Left lung (tissue), 10 donors: ENCODE data around the gene KNSTRN. TPM values are rescaled to one million over a fixed set of nuclear protein-coding genes. Genes with fewer than 3 reads are reported as not detected.

Source experiments
- ATAC-seq: fragments of 200-7000 bp; cut with Tn5 transposase; one replicate; pipeline ENCODE4 v1.9.1; 2020; ENCODE audit warnings: moderate library complexity
- DNase-seq, 4 donors: peaks; one replicate each; pipeline ENCODE4 v3.0.0-alpha.2; 2013 to 2020
- H3K27ac ChIP-seq, 2 donors: fragments of 200-600 bp; sonication (generic) in 1 of 2; one replicate each; pipeline versions ENCODE4 v1.5.0 to v1.8.0; 2020 to 2021
- H3K27me3 ChIP-seq, 2 donors: fragments of 200-600 bp; sonication (generic) in 1 of 2; one replicate each; pipeline versions ENCODE4 v1.5.0 to v1.8.0; 2020 to 2021
- H3K36me3 ChIP-seq, 2 donors: fragments of 200-600 bp; sonication (generic) in 1 of 2; one replicate each; pipeline versions ENCODE4 v1.5.0 to v1.8.0; 2020 to 2021
- H3K4me1 ChIP-seq, 2 donors: fragments of 200-600 bp; one replicate each; pipeline ENCODE4 v1.8.0; 2021
- H3K4me3 ChIP-seq, 2 donors: fragments of 200-600 bp; sonication (generic) in 1 of 2; one replicate each; pipeline versions ENCODE4 v1.5.0 to v1.8.0; 2020 to 2021; ENCODE audit warnings: mild to moderate bottlenecking in 1 of 2
- H3K9me3 ChIP-seq, 2 donors: fragments of 200-600 bp; sonication (generic) in 1 of 2; one replicate each; pipeline versions ENCODE4 v1.5.0 to v1.8.0; 2020 to 2021
- CTCF ChIP-seq, 2 donors: fragments of 200-600 bp; sonication (generic) in 1 of 2; IDR thresholded peaks; one replicate each; pipeline versions ENCODE4 v1.5.0 to v1.8.0; 2021; ENCODE audit warnings: antibody characterized with exemption in 2 of 2
- intact Hi-C, 2 donors: fragments of 100-400 bp; cut with DNase I; formaldehyde crosslinking; loops; one replicate each; pipeline versions ENCODE4 v1.11.2 to v1.14.2; 2022
- polyA plus RNA-seq, 6 donors: library from polyadenylated mRNA; unstranded; fragments of 120-200 nt; gene quantifications; one replicate each; pipeline ENCODE4 v1.2.1, GENCODE V29; 2013; ENCODE audit not compliant: insufficient read length in 6 of 6
- total RNA-seq, 2 donors: library from RNA; stranded (reverse); fragmentation: NEBNext Ultra II Directional; extraction: Animal tissue kit (Norgen Biotek cat#: 25700); gene quantifications; one replicate each; pipeline ENCODE4 v1.2.1, GENCODE V29; 2021
- donor health status: DM: no; HTN: yes; CAD: no.
- donor health status: DM: no; HTN: no; CAD: no.

The KNSTRN gene
- total and polyA plus RNA-seq, 8 donors: 14.2 to 46.2 (median 30.2) TPM

GRCh38 chr15:40368719-40369473, 13.6 kb upstream of the KNSTRN start:
- no peak for DNase-seq
- no peak for TF ChIP-seq CTCF (IDR thresholded peaks at IDR 0.05)
- peak overlapping the region in 1 of 2 donors; percentile 68 for H3K27ac ChIP-seq

GRCh38 chr15:40369474-40369869, 13.0 kb upstream of the KNSTRN start:
- no peak for TF ChIP-seq CTCF (IDR thresholded peaks at IDR 0.05)
- ATAC-seq (no peak), DNase-seq (no peak)
- intact Hi-C loops: no loop called here
- no peaks in the 10 kb centered on the region for H3K9me3 ChIP-seq
- no peaks in the 10 kb centered on the region for H3K36me3 ChIP-seq
- H3K4me3 ChIP-seq: no peak overlapping the region
- H3K4me1 ChIP-seq: peaks cover 4 to 23% of the 10 kb centered on the region in 2 donors
- no peaks in the 10 kb centered on the region for H3K27me3 ChIP-seq
- H3K27ac ChIP-seq: no peak overlapping the region

More at GRCh38 chr15:40368719-40369473, 13.6 kb upstream of the KNSTRN start:
- H3K9me3 ChIP-seq: no peaks in the 10 kb centered on the region
- intact Hi-C loops: no loop called here
- H3K27me3 ChIP-seq: no peaks in the 10 kb centered on the region
- ATAC-seq: no peak
- peaks cover 4 to 23% of the 10 kb centered on the region in 2 donors for H3K4me1 ChIP-seq
- H3K36me3 ChIP-seq: no peaks in the 10 kb centered on the region
- H3K4me3 ChIP-seq: no peak overlapping the region

DNA sequence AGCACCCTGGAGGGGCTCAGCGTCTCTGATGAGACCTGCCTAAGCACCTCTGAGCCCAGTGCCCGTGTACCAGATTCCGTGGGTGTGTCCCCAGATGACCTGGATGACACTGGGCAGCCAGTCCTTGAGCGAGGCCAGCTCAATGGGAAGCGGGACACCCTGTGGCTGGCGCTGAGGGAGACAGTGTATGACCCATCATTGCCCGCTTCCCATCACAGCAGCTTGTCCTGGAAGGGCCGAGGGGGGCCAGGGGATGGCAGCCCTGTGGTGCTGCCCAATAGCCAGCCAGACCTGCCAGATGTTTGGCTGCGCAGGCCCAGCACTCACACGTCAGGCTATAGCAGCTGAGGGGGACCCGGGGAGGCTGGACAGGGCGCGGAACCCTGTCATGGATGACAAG, 12.6 kb upstream of the KNSTRN start:
- ATAC-seq (no peak), DNase-seq (no peak)
- no peaks in the 10 kb centered on the region for H3K27me3 ChIP-seq
- no peak for TF ChIP-seq CTCF (IDR thresholded peaks at IDR 0.05)
- H3K36me3 ChIP-seq: no peaks in the 10 kb centered on the region
- no peak overlapping the region for H3K4me3 ChIP-seq
- intact Hi-C loops: no loop called here
- H3K27ac ChIP-seq: no peak overlapping the region
- H3K4me1 ChIP-seq: peaks cover 4 to 23% of the 10 kb centered on the region in 2 donors
- no peaks in the 10 kb centered on the region for H3K9me3 ChIP-seq

DNA sequence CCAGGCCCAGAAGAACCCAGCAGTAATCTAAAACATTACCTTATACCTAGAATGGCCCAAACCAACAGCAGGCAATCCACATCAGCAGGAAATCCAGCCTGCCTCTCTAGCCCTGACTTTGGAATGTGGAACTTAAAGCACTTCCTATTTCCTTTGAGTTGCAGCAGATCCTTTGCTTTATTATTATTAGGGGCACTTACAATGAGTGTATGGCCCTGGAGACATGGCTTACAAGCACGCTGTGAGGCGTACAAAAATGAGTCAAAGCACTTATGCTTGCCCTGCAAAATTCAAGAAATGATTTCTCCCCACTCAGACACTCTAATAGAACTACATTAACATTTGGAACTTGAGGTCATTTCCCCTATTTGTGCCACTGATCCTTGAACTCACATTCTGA, 9.5 kb upstream of the KNSTRN start:
- intact Hi-C loops: no loop called here
- DNase-seq (peak in 1 of 4 donors; percentile 7), ATAC-seq (peak; percentile 45)
- Histone ChIP-seq H3K27ac (no peak overlapping the region), H3K4me3 (no peak overlapping the region), H3K36me3 (no peaks in the 10 kb centered on the region), H3K27me3 (no peaks in the 10 kb centered on the region), H3K9me3 (no peaks in the 10 kb centered on the region), H3K4me1 (peaks cover 0 to 10% of the 10 kb centered on the region in 2 donors)
- no peak for TF ChIP-seq CTCF (IDR thresholded peaks at IDR 0.05)

GRCh38 chr15:40377606-40378005, 4.9 kb upstream of the KNSTRN start:
- H3K27ac ChIP-seq: no peak overlapping the region
- DNase-seq (no peak), ATAC-seq (no peak)
- H3K4me3 ChIP-seq: no peak overlapping the region
- H3K36me3 ChIP-seq: no peaks in the 10 kb centered on the region
- H3K9me3 ChIP-seq: no peaks in the 10 kb centered on the region
- no peak for TF ChIP-seq CTCF (IDR thresholded peaks at IDR 0.05)
- peaks cover 0 to 27% of the 10 kb centered on the region in 2 donors for H3K4me1 ChIP-seq
- intact Hi-C loops: no loop called here
- H3K27me3 ChIP-seq: no peaks in the 10 kb centered on the region
